K562 (cell line): ENCODE measurements around the gene RASGRP2. TPM values are rescaled to one million over a fixed set of nuclear protein-coding genes. Genes with fewer than 3 reads are reported as not detected.

ENCODE experiments used
- ATAC-seq: fragments of 200-7000 bp; cut with Tn5 transposase; 3 replicates; pipeline ENCODE4 v1.9.1; 2020; ENCODE audit warnings: moderate library complexity
- BruUV-seq: library from RNA; stranded (reverse); fragments of 400-500 nt; replicated peaks from 2 replicates; lab custom pipeline; 2021; lab: Mats Ljungman, UMichigan
- CTCF ChIA-PET: fragments of 300-600 bp; formaldehyde crosslinking; extraction: SDS; loops from one replicate; lab custom pipeline; 2021; ENCODE audit warnings: low intra/inter-chr PET ratio; lab: Yijun Ruan, JAX
- POLR2A ChIA-PET: fragments of 300-600, 350-650 bp; sonication (Branson Sonifier 250); formaldehyde crosslinking; extraction: SDS; loops from one replicate; lab custom pipeline; 2021; ENCODE audit warnings: antibody characterized with exemption, inconsistent platforms; lab: Yijun Ruan, JAX
- DNase-seq, 4 experiments: peaks; one replicate each; pipeline versions ENCODE4 v3.0.0 to v3.0.0-alpha.2; 2011 to 2018; ENCODE audit warnings: low spot score in 3 of 4, mixed read lengths in 3 of 4; ENCODE audit errors: extremely low read depth in 1 of 4
- FAIRE-seq: peaks from 2 replicates; lab custom pipeline; 2011; peaks lifted over from hg19 to GRCh38; lab: Jason Lieb, UNC
- H2AFZ ChIP-seq: 2 replicates; pipeline ENCODE4 v1.6.0; 2011; ENCODE audit warnings: low read depth, low read length, control low read depth, inconsistent platforms
- H3K27ac ChIP-seq: fragments of 200-600 bp; 3 replicates; pipeline ENCODE4 v1.8.0; 2011; ENCODE audit warnings: low read depth, mild to moderate bottlenecking, control low read depth, inconsistent platforms, low read length, moderate library complexity, mixed read lengths; ENCODE audit errors: extremely low read depth
- H3K27me3 ChIP-seq, 2 experiments: fragments of 300-600 bp in 1 of 2; 2 replicates in 1 of 2; 3 replicates in 1 of 2; pipeline versions ENCODE4 v1.6.0 to v1.8.0; 2011; ENCODE audit warnings: inconsistent platforms in 2 of 2, low read length in 2 of 2, mild to moderate bottlenecking in 1 of 2, mixed read lengths in 1 of 2, moderate library complexity in 1 of 2; ENCODE audit not compliant: control insufficient read depth in 2 of 2, insufficient read depth in 2 of 2
- H3K36me3 ChIP-seq: fragments of 300-600 bp; 3 replicates; pipeline ENCODE4 v1.8.0; 2011; ENCODE audit warnings: mild to moderate bottlenecking, low read length, inconsistent platforms; ENCODE audit not compliant: control insufficient read depth, insufficient read depth
- H3K4me1 ChIP-seq, 2 experiments: fragments of 200-600 bp in 1 of 2; replicated peaks in 1 of 2; 2 replicates in 1 of 2; 3 replicates in 1 of 2; pipeline versions ENCODE4 v1.5.1 to v1.8.0; 2011; ENCODE audit warnings: inconsistent platforms in 2 of 2, low read length in 2 of 2, mild to moderate bottlenecking in 1 of 2, mixed read lengths in 1 of 2, moderate library complexity in 1 of 2; ENCODE audit not compliant: control insufficient read depth in 2 of 2, insufficient read depth in 2 of 2
- H3K4me2 ChIP-seq: 2 replicates; pipeline ENCODE4 v1.6.1; 2011; ENCODE audit warnings: low read length, control low read depth, inconsistent platforms, mixed read lengths; ENCODE audit not compliant: insufficient read depth
- H3K4me3 ChIP-seq: fragments of 200-600 bp; sonication (generic), shearing (Covaris generic); 2 replicates; pipeline ENCODE4 v1.5.1; 2016; ENCODE audit warnings: control low read depth, inconsistent platforms
- H3K79me2 ChIP-seq: fragments of 200-600 bp; 3 replicates; pipeline ENCODE4 v1.8.0; 2011; ENCODE audit warnings: low read length, inconsistent platforms; ENCODE audit not compliant: control insufficient read depth, insufficient read depth
- H3K9ac ChIP-seq, 2 experiments: 2 replicates each; pipeline versions ENCODE4 v1.6.0 to v1.6.1; 2011; ENCODE audit warnings: low read depth in 2 of 2, low read length in 2 of 2, control low read depth in 1 of 2, inconsistent platforms in 1 of 2, mild to moderate bottlenecking in 1 of 2, mixed read lengths in 1 of 2; ENCODE audit not compliant: insufficient read depth in 1 of 2
- H3K9me1 ChIP-seq: one replicate; pipeline ENCODE4 v1.6.0; 2011; ENCODE audit warnings: inconsistent platforms, mild to moderate bottlenecking, low read length, moderate library complexity; ENCODE audit not compliant: control insufficient read depth, insufficient read depth
- H3K9me3 ChIP-seq: replicated peaks from 2 replicates; pipeline ENCODE4 v1.5.1; 2011; ENCODE audit warnings: low read depth, low read length, inconsistent platforms; ENCODE audit not compliant: control insufficient read depth, insufficient read depth
- H4K20me1 ChIP-seq: replicated peaks from 2 replicates; pipeline ENCODE4 v1.6.1; 2011; ENCODE audit warnings: low read length, inconsistent platforms, mixed read lengths; ENCODE audit not compliant: control insufficient read depth, insufficient read depth
- ZNF143 ChIP-seq: sonication (generic); formaldehyde crosslinking; IDR thresholded peaks from 2 replicates; pipeline ENCODE4 v1.9.0; 2022; ENCODE audit warnings: mild to moderate bottlenecking, missing genetic modification reagents
- WGBS: fragments of 100-300 bp; shearing (Covaris generic); methylation state at CpG from one replicate; pipeline ENCODE4 v1.1.6; 2016; ENCODE audit warnings: low coverage, mixed read lengths; ENCODE audit not compliant: insufficient coverage; ENCODE audit errors: missing lambda C conversion rate; 5-methylcytosine and 5-hydroxymethylcytosine counted together
- in situ Hi-C: fragments of 300-500 bp; cut with MboI; formaldehyde crosslinking; loops from 4 replicates; pipeline ENCODE4 v1.15.0; 2018; ENCODE audit warnings: inconsistent platforms, mixed read lengths
- intact Hi-C: fragments of 100-400 bp; cut with micrococcal nuclease; formaldehyde crosslinking; loops from 2 replicates; pipeline ENCODE4 v1.14.2; 2022
- polyA plus RNA-seq, 8 experiments: library from polyadenylated mRNA; depleted of rRNA in 4 of 8; stranded (reverse) in 5 of 8; unstranded in 3 of 8; fragments of >200 nt; fragmentation: Nextera tagmentation in 2 of 8; fragmentation: Illumina TruSeq in 1 of 8; extraction: Ambion mirVana in 2 of 8; extraction: Trizol in 1 of 8; gene quantifications; 2 replicates each; pipeline versions ENCODE4 v1.2.1 to v1.2.3, GENCODE V29; 2011 to 2014; ENCODE audit warnings: inconsistent platforms in 1 of 8, missing spikeins in 1 of 8
- total RNA-seq, 7 experiments: library from RNA; depleted of rRNA in 6 of 7; stranded (reverse); fragments of >200 nt in 6 of 7; fragmentation: Illumina TruSeq in 2 of 7; extraction: Trizol in 2 of 7; gene quantifications; 2 replicates each; pipeline versions ENCODE4 v1.2.1 to v1.2.3, GENCODE V29; 2011 to 2021; ENCODE audit warnings: low replicate concordance in 1 of 7
- TF ChIP-seq, protein P1 (sequence below): sonication (generic); formaldehyde crosslinking; IDR thresholded peaks from 2 replicates; pipeline ENCODE4 v1.9.0; 2022; ENCODE audit warnings: mild to moderate bottlenecking, missing genetic modification reagents
- TF ChIP-seq, protein P2 (sequence below): sonication (generic); formaldehyde crosslinking; IDR thresholded peaks from 2 replicates; pipeline ENCODE4 v1.8.0; 2022; ENCODE audit warnings: missing genetic modification reagents, mild to moderate bottlenecking, borderline replicate concordance

The RASGRP2 gene
- total and polyA plus RNA-seq, 9 of the 15 experiments (the other 6 are each of a cell fraction or from before 2014, with no cell fraction given): 0.87 to 22.7 (median 5.5) TPM

DNA sequence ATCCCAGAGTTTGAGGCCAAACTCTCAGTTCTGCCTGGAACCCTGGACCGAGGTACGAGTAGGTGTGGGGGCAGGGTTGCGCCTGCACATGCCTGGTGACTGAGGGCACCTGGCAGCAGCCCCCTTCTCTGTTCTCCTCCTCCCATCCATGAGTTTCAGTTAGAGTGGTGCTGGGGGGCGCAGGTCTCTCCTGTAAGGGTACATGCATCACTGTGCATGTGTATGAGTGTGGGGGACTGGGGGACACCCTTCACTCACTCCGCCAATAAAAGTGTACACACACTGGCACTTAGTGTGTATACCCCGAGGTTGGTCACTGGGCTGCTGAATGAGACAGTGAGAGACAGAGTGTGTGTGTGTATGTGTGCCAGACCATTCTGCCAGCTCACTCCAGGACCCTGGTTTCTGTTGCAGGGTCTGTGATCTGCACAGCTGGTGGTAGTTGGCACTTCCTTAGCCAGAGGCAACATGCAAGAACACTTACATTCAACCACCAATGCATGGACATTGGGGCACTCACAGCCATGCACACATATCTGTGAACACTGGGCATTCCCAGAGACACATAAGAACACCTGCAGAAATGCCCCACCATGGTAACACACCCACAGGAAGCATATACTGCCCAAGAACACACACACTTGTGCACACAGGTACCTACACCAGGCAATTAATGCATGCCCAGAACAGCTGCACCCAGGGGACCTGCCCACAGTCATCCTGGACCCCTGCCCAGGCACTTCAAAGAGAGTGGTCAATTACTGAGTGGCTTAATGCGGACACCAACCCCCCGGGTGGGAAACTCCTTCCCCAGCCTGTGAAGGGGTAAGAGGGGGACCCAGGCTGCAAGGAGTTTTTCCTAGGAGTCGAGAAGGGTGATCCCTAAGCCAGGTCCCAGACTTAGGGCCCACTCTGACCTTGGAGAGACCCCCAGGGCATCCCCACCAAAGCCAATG, 19.8 kb downstream of the RASGRP2 start:
- intact Hi-C loops (loop anchor here (1.0 to 10.0 kb wide), 2 partner anchors 36 to 69 kb away; no protein-coding TSS in a partner anchor), in situ Hi-C loops (no loop called here)
- Histone ChIP-seq H3K9ac (peak overlapping the region in 1 of 2 experiments; percentile 85; a peak in 1 of 4 replicates), H3K27ac (no peak overlapping the region), H3K27me3 (peaks cover 4 to 22% of the 10 kb centered on the region in 2 experiments; a peak in 4 of 5 replicates), H4K20me1 (peaks cover 10% of the 10 kb centered on the region), H3K9me1 (no peaks in the 10 kb centered on the region), H3K36me3 (no peaks in the 10 kb centered on the region), H3K4me1 (peaks cover 0 to 25% of the 10 kb centered on the region in 2 experiments; a peak in 3 of 5 replicates), H3K79me2 (no peaks in the 10 kb centered on the region), H2AFZ (no peak overlapping the region), H3K9me3 (no peaks in the 10 kb centered on the region), H3K4me3 (no peak overlapping the region), H3K4me2 (no peak overlapping the region)
- TF ChIP-seq, protein P1, sequence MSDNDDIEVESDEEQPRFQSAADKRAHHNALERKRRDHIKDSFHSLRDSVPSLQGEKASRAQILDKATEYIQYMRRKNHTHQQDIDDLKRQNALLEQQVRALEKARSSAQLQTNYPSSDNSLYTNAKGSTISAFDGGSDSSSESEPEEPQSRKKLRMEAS: peak; percentile 33; the same call in 1 of the 2 replicates
- TF ChIP-seq ZNF143 (CRISPR knock-in tag): 0 out of 2 replicates have a peak, but pooled peaks have one; percentile 12
- TF ChIP-seq, protein P2, sequence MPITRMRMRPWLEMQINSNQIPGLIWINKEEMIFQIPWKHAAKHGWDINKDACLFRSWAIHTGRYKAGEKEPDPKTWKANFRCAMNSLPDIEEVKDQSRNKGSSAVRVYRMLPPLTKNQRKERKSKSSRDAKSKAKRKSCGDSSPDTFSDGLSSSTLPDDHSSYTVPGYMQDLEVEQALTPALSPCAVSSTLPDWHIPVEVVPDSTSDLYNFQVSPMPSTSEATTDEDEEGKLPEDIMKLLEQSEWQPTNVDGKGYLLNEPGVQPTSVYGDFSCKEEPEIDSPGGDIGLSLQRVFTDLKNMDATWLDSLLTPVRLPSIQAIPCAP (CRISPR knock-in tag): no peak
- ATAC-seq (no peak), FAIRE-seq (no peak), DNase-seq (no peak)
- no TSS peak for BruUV-seq
- POLR2A ChIA-PET: interaction anchor here (0.6 kb wide), 1 partner anchor 13 kb away, joined by 3 read pairs; no protein-coding TSS in a partner anchor
- WGBS: 23% methylated on average over 9 of the region's 9 CpGs
- CTCF ChIA-PET: interaction anchor here (0.6 to 1.1 kb wide), 4 partner anchors 35 to 311 kb away, joined by 3 to 4 read pairs (median 3); no protein-coding TSS in a partner anchor
